ENCODE measurements around the gene WHRN.

Gene WHRN

DNA sequence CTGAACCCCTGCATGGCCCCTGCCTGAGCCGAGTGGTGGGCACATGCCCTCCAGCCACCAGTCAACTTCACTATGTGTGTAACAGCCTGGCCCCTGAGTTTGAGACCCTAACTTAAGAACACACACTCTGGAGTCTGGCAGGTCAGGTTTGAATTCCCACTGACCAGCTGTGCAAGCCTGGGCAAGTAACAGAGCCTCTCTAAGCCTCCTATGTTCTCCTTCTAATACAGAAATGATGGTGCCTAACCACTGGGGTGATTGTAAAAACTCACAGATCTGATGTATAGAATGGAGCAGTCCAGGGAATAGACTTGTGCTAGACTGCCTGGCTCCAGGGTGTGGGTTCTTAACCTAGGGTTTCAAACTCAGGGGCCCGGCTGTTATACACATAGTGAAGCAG lies 100.7 kb downstream of the WHRN start:
- in situ Hi-C loops (cut with MboI; ENCODE audit: low pct_unique_long_range_greater_than_20kb, low sequenced_read_pairs, unreplicated experiment): loop anchor here (25.0 kb wide), 1 partner anchor 608 kb away; no protein-coding TSS in a partner anchor
- no peak for DNase-seq (ENCODE audit: low spot score)
- TF ChIP-seq CTCF (IDR thresholded peaks at IDR 0.05; ENCODE audit: extremely low read depth, insufficient read depth, missing control alignments): no peak

DNA sequence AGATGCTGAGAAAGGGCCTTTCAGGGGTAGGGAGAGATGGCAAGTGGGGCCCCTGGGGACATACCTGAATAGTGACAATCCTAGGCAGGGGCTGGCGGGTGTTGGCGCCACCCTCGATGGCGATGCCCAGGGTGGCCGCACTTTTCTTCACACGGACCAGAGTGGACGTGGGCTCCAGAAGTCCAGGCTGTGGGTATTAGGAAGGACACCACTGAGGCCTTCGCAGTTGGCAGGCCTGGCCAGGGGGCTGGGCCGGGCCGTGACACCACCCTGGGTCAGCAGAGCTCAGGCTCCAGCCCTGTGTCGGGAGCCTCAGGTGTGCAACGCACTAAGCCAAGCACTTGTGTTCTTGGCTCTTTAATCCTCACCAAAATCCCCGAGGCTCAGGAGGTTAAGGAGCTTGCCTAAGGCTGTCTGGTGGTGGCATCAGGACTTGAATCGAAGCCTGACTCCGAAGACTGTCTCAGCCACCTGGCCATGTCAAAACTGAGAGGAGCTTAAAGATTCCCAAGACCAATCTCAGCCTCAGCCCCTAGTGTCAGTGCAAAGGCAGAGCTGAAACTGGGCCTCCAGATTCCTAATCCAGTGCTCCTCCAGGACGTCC lies 102.0 kb downstream of the WHRN start:
- in situ Hi-C loops (cut with MboI; ENCODE audit: low pct_unique_long_range_greater_than_20kb, low sequenced_read_pairs, unreplicated experiment): loop anchor here (25.0 kb wide), 1 partner anchor 609 kb away; no protein-coding TSS in a partner anchor
- DNase-seq (ENCODE audit: low spot score): no peak
- TF ChIP-seq CTCF (IDR thresholded peaks at IDR 0.05; ENCODE audit: extremely low read depth, insufficient read depth, missing control alignments): no peak

DNA sequence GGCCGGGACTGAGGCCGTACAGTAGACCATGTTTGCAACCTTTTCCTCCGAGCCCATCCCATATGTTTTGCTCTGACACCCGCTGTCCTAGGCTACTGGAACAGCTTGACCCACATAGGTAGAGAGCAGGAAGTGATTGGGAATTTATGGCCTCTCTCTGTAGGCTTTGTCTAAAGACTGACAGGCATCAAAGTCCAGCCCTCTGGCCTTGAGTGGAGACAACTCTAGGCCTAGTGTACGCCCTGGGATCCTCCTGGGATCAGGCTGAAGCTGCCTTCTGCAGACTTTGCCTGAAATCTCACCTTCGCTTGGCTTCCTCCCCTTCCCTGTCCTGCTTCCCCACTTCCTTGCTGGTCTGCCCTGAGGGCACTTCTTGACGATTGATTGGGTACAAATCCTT lies 103.9 kb downstream of the WHRN start:
- DNase-seq (ENCODE audit: low spot score): no peak
- no peak for TF ChIP-seq CTCF (IDR thresholded peaks at IDR 0.05; ENCODE audit: extremely low read depth, insufficient read depth, missing control alignments)
- in situ Hi-C loops (cut with MboI; ENCODE audit: low pct_unique_long_range_greater_than_20kb, low sequenced_read_pairs, unreplicated experiment): loop anchor here (25.0 kb wide), 1 partner anchor 611 kb away; no protein-coding TSS in a partner anchor

GRCh38 chr9:114400772-114401171 lies 104.5 kb downstream of the WHRN start:
- TF ChIP-seq CTCF (IDR thresholded peaks at IDR 0.05; ENCODE audit: extremely low read depth, insufficient read depth, missing control alignments): no peak
- no peak for DNase-seq (ENCODE audit: low spot score)
- in situ Hi-C loops (cut with MboI; ENCODE audit: low pct_unique_long_range_greater_than_20kb, low sequenced_read_pairs, unreplicated experiment): loop anchor here (25.0 kb wide), 1 partner anchor 612 kb away; no protein-coding TSS in a partner anchor

DNA sequence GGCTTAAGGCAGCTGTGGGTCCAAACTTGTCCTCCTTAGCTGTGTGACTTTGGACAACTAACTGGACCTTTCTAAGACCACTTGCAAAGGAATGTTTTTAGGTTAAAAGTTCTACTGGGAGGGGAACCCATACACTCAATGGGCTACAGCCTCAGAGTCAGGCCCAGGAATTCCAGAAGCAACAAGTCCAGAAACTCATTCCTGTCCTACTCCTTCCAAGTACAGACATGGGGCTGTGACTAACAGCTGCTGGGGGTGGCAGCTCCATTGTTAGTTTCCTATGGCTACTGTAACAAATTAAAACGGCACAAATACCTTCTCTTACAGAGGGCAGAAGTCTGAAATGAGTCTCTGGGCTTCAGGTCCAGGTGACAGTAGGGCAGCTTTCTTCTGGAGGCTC lies 105.1 kb downstream of the WHRN start:
- no peak for DNase-seq (ENCODE audit: low spot score)
- in situ Hi-C loops (cut with MboI; ENCODE audit: low pct_unique_long_range_greater_than_20kb, low sequenced_read_pairs, unreplicated experiment): loop anchor here (25.0 kb wide), 1 partner anchor 612 kb away; no protein-coding TSS in a partner anchor
- TF ChIP-seq CTCF (IDR thresholded peaks at IDR 0.05; ENCODE audit: extremely low read depth, insufficient read depth, missing control alignments): no peak

DNA sequence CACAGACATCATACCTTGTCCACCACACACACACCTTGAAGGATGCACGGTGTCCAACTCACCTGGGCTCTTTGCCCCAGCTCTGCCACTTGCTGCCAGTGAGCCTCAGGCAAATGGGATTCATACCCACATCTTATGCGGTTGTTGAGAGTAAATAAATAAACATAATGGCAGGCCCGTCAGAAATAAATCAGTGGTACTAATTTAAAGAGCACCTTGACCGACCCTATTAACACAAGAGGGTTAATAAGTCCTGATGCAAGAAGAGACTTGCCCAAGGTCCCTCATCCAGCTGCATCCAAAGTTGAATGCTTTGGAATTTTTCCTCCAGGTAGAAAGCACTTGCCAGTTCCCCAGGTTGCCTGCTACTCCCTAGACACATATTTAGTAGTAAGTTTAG lies 105.9 kb downstream of the WHRN start:
- DNase-seq (ENCODE audit: low spot score): no peak
- in situ Hi-C loops (cut with MboI; ENCODE audit: low pct_unique_long_range_greater_than_20kb, low sequenced_read_pairs, unreplicated experiment): no loop called here
- no peak for TF ChIP-seq CTCF (IDR thresholded peaks at IDR 0.05; ENCODE audit: extremely low read depth, insufficient read depth, missing control alignments)
